Lung (tissue), 13 donors: ENCODE measurements around the gene ABCC10. TPM values are rescaled to one million over a fixed set of nuclear protein-coding genes. Genes with fewer than 3 reads are reported as not detected.
"Not testable (repeated sequence)": the region's sequence is repeated elsewhere in the genome, so short reads cannot be mapped to it uniquely, and the experiment has no call there.

Experiments used
- ATAC-seq: fragments of 200-7000 bp; cut with Tn5 transposase; one replicate; pipeline ENCODE4 v1.9.1; 2020; ENCODE audit warnings: moderate number of reproducible peaks; ENCODE audit not compliant: insufficient read depth, low FRiP score
- DNase-seq, 3 donors: peaks; one replicate each; pipeline ENCODE4 v3.0.0-alpha.2; 2013 to 2017
- H3K27ac ChIP-seq, 2 donors: one replicate each; pipeline ENCODE4 v1.5.1; 2013; ENCODE audit warnings: mild to moderate bottlenecking in 2 of 2, moderate library complexity in 2 of 2, control low read depth in 1 of 2, inconsistent platforms in 1 of 2, low read depth in 1 of 2, low read length in 1 of 2
- H3K27me3 ChIP-seq, 3 donors: one replicate each; pipeline ENCODE4 v1.5.1; 2013; ENCODE audit warnings: low read length in 2 of 3; ENCODE audit not compliant: control insufficient read depth in 3 of 3, insufficient read depth in 3 of 3
- H3K36me3 ChIP-seq, 4 donors: one replicate each; pipeline ENCODE4 v1.5.1; 2013; ENCODE audit warnings: low read length in 4 of 4, mild to moderate bottlenecking in 1 of 4, moderate library complexity in 1 of 4; ENCODE audit not compliant: control insufficient read depth in 4 of 4, insufficient read depth in 4 of 4
- H3K4me1 ChIP-seq, 5 donors: one replicate each; pipeline ENCODE4 v1.5.1; 2013; ENCODE audit warnings: low read length in 5 of 5, mild to moderate bottlenecking in 2 of 5, moderate library complexity in 1 of 5; ENCODE audit not compliant: control insufficient read depth in 5 of 5, insufficient read depth in 5 of 5
- H3K4me3 ChIP-seq: one replicate; pipeline ENCODE4 v1.5.1; 2013; ENCODE audit warnings: mild to moderate bottlenecking, control low read depth, moderate library complexity
- H3K9ac ChIP-seq, 2 donors: one replicate each; pipeline ENCODE4 v1.5.1; 2013; ENCODE audit warnings: low read length in 2 of 2, control low read depth in 1 of 2; ENCODE audit not compliant: insufficient read depth in 1 of 2
- H3K9me3 ChIP-seq, 4 donors: one replicate each; pipeline ENCODE4 v1.5.1; 2013; ENCODE audit warnings: low read length in 3 of 4, mild to moderate bottlenecking in 1 of 4, moderate library complexity in 1 of 4; ENCODE audit not compliant: control insufficient read depth in 4 of 4, insufficient read depth in 3 of 4
- CTCF ChIP-seq: IDR thresholded peaks from 2 replicates; pipeline ENCODE4 v1.5.1; 2012; ENCODE audit warnings: mild to moderate bottlenecking; ENCODE audit errors: control extremely low read depth, extremely low read depth
- WGBS, 2 donors: extraction: QIAGEN DNeasy Blood & Tissue Kit; methylation state at CpG; one replicate each; pipeline ENCODE4 v1.1.7; 2013; 5-methylcytosine and 5-hydroxymethylcytosine counted together
- polyA plus RNA-seq, 2 donors: library from polyadenylated mRNA; stranded (reverse); fragments of 200-250 nt; gene quantifications; one replicate each; pipeline ENCODE4 v1.2.1, GENCODE V29; 2013
- small RNA-seq: library from RNA; depleted of rRNA; stranded (forward); fragments of <200 nt; gene quantifications from one replicate; pipeline ENCODE3, GENCODE V24; 2014; ENCODE audit warnings: low replicate concordance
- total RNA-seq, 2 donors: library from RNA; depleted of rRNA in 1 of 2; stranded (reverse); fragments of >200 nt in 1 of 2; gene quantifications; one replicate each; pipeline ENCODE4 v1.2.1, GENCODE V29; 2014 to 2021
- donor health status: control.
- donor health status: control.
- donor health status: Bipolar disorder and iron deficiency.
- donor health status: healthy.
- donor health status: DM: yes; HTN: yes; CAD: no.

The ABCC10 gene
- total and polyA plus RNA-seq, 4 donors: 15.7 to 43.3 (median 26.2) TPM

- H3K9me3 ChIP-seq: no peaks in the 10 kb centered on the region
- peaks cover 3 to 32% (median 25%) of the 10 kb centered on the region in 4 donors for H3K36me3 ChIP-seq
- DNase-seq (no peak), ATAC-seq (no peak)
- 93 to 95% methylated on average over 6 of the region's 6 CpGs for WGBS, 2 donors
- no peak overlapping the region for H3K4me3 ChIP-seq
- H3K4me1 ChIP-seq: peaks cover 2 to 35% (median 9%) of the 10 kb centered on the region in 5 donors
- no peak for TF ChIP-seq CTCF
- H3K27ac ChIP-seq: no peak overlapping the region
- no peak overlapping the region for H3K9ac ChIP-seq
- H3K27me3 ChIP-seq: no peaks in the 10 kb centered on the region
Measured at GRCh38 chr6:43497129-43497396, 69.7 kb downstream of the ABCC10 start.

GRCh38 chr6:43497689-43498088 lies 70.3 kb downstream of the ABCC10 start:
- Histone ChIP-seq H3K4me1 (peaks cover 0 to 29% (median 2%) of the 10 kb centered on the region in 5 donors), H3K9ac (no peak overlapping the region), H3K27me3 (no peaks in the 10 kb centered on the region), H3K27ac (no peak overlapping the region), H3K36me3 (peaks cover 6 to 38% (median 26%) of the 10 kb centered on the region in 4 donors), H3K9me3 (no peaks in the 10 kb centered on the region), H3K4me3 (no peak overlapping the region)
- 94 to 98% methylated on average over 12 of the region's 12 CpGs for WGBS, 2 donors
- no peak for TF ChIP-seq CTCF
- DNase-seq (no peak), ATAC-seq (no peak)

- H3K4me3 ChIP-seq, H3K27me3 ChIP-seq, H3K9me3 ChIP-seq, DNase-seq, H3K9ac ChIP-seq, ATAC-seq: not testable (repeated sequence)
- H3K27ac ChIP-seq: peak overlapping the region in 1 of 2 donors; percentile 56
- H3K4me1 ChIP-seq: peaks cover 0 to 26% (median 0%) of the 10 kb centered on the region in 5 donors
- 96 to 97% methylated on average over 5 of the region's 5 CpGs for WGBS, 2 donors
- H3K36me3 ChIP-seq: peaks cover 6 to 44% (median 29%) of the 10 kb centered on the region in 4 donors
Measured at GRCh38 chr6:43498291-43498690, 71.0 kb downstream of the ABCC10 start.

GRCh38 chr6:43499028-43499815 lies 71.9 kb downstream of the ABCC10 start:
- Histone ChIP-seq H3K9me3 (no peaks in the 10 kb centered on the region), H3K27me3 (no peaks in the 10 kb centered on the region), H3K27ac (peak overlapping the region; percentile 14 to 71), H3K9ac (no peak overlapping the region), H3K4me3 (no peak overlapping the region), H3K36me3 (peaks cover 9 to 50% (median 29%) of the 10 kb centered on the region in 4 donors), H3K4me1 (peaks cover 0 to 26% (median 0%) of the 10 kb centered on the region in 5 donors)
- DNase-seq: no peak
- no peak for ATAC-seq
- WGBS, 2 donors: 78 to 88% methylated on average over 12 of the region's 12 CpGs
- no peak for TF ChIP-seq CTCF

Small RNA genes within 50 kb of the gene (small RNA-seq; reads per million reads assigned to genes)
- gene MIR6780B (not detected), gene RNU6-1113P (not detected)

Other genes starting within 250 kb of the ABCC10 start
- gene CUL9, start 245.3 kb upstream of the ABCC10 start, total RNA-seq: 10 to 100 TPM; 29.6 to 45.6 TPM
- gene CUL9, start 245.3 kb upstream of the ABCC10 start, polyA plus RNA-seq: 10 to 100 TPM; 19.7 to 41.4 TPM
- 10 to 100 TPM; 32.0 to 67.4 TPM for gene DNPH1, start 198.1 kb upstream of the ABCC10 start, total RNA-seq
- gene DNPH1, start 198.1 kb upstream of the ABCC10 start, polyA plus RNA-seq: 100 to 1,000 TPM; 102 to 135 TPM
- gene TTBK1, start 184.1 kb upstream of the ABCC10 start, total RNA-seq: under 1 TPM; 0.18 to 0.31 TPM
- gene TTBK1, start 184.1 kb upstream of the ABCC10 start, polyA plus RNA-seq: under 1 TPM; 0.05 to 0.06 TPM
- not detected for gene SLC22A7, start 129.3 kb upstream of the ABCC10 start, total RNA-seq
- gene SLC22A7, start 129.3 kb upstream of the ABCC10 start, polyA plus RNA-seq: not detected
- gene CRIP3, start 118.7 kb upstream of the ABCC10 start, total RNA-seq: 1 to 10 TPM in 1 of 2 donors, under 1 TPM in 1; 0.83 to 1.3 TPM
- gene CRIP3, start 118.7 kb upstream of the ABCC10 start, polyA plus RNA-seq: under 1 TPM; 0.39 to 0.69 TPM
- 10 to 100 TPM; 12.5 to 20.5 TPM for gene ZNF318, start 57.9 kb upstream of the ABCC10 start, total RNA-seq
- gene ZNF318, start 57.9 kb upstream of the ABCC10 start, polyA plus RNA-seq: 1 to 10 TPM; 4.1 to 5.1 TPM
- gene DLK2, start 28.0 kb downstream of the ABCC10 start, total RNA-seq: 1 to 10 TPM; 1.4 to 2.6 TPM
- 1 to 10 TPM; 1.1 TPM for gene DLK2, start 28.0 kb downstream of the ABCC10 start, polyA plus RNA-seq
- 10 to 100 TPM; 24.1 to 29.5 TPM for gene TJAP1, start 50.0 kb downstream of the ABCC10 start, total RNA-seq
- 10 to 100 TPM; 21.7 to 22.6 TPM for gene TJAP1, start 50.0 kb downstream of the ABCC10 start, polyA plus RNA-seq
- gene LRRC73, start 82.8 kb downstream of the ABCC10 start, total RNA-seq: 1 to 10 TPM; 2.0 to 4.8 TPM
- gene LRRC73, start 82.8 kb downstream of the ABCC10 start, polyA plus RNA-seq: 1 to 10 TPM in 1 of 2 donors, under 1 TPM in 1; 0.87 to 1.8 TPM
- gene YIPF3, start 89.4 kb downstream of the ABCC10 start, total RNA-seq: 100 to 1,000 TPM in 1 of 2 donors, 10 to 100 TPM in 1; 86.9 to 105 TPM
- 100 to 1,000 TPM in 1 of 2 donors, 10 to 100 TPM in 1; 81.3 to 119 TPM for gene YIPF3, start 89.4 kb downstream of the ABCC10 start, polyA plus RNA-seq
- gene POLR1C, start 89.5 kb downstream of the ABCC10 start, total RNA-seq: 10 to 100 TPM; 29.0 to 43.7 TPM
- 10 to 100 TPM; 37.4 to 50.7 TPM for gene POLR1C, start 89.5 kb downstream of the ABCC10 start, polyA plus RNA-seq
- 10 to 100 TPM; 18.9 to 30.1 TPM for gene XPO5, start 148.5 kb downstream of the ABCC10 start, total RNA-seq
- 10 to 100 TPM in 1 of 2 donors, 1 to 10 TPM in 1; 9.3 to 13.8 TPM for gene XPO5, start 148.5 kb downstream of the ABCC10 start, polyA plus RNA-seq
- 10 to 100 TPM; 10.1 to 27.3 TPM for gene POLH, start 148.6 kb downstream of the ABCC10 start, total RNA-seq
- gene POLH, start 148.6 kb downstream of the ABCC10 start, polyA plus RNA-seq: 1 to 10 TPM; 4.0 to 4.8 TPM
- 10 to 100 TPM; 54.0 to 78.4 TPM for gene GTPBP2, start 201.7 kb downstream of the ABCC10 start, total RNA-seq
- gene GTPBP2, start 201.7 kb downstream of the ABCC10 start, polyA plus RNA-seq: 10 to 100 TPM; 49.9 to 67.5 TPM
- 10 to 100 TPM; 18.0 to 19.5 TPM for gene MAD2L1BP, start 208.3 kb downstream of the ABCC10 start, total RNA-seq
- 10 to 100 TPM; 14.9 to 29.3 TPM for gene MAD2L1BP, start 208.3 kb downstream of the ABCC10 start, polyA plus RNA-seq
- gene RSPH9, start 217.5 kb downstream of the ABCC10 start, total RNA-seq: 1 to 10 TPM; 5.4 to 6.4 TPM
- 1 to 10 TPM; 1.7 to 3.8 TPM for gene RSPH9, start 217.5 kb downstream of the ABCC10 start, polyA plus RNA-seq